Lung (tissue), 12 donors: ENCODE measurements around the gene TLR9. TPM values are rescaled to one million over a fixed set of nuclear protein-coding genes. Genes with fewer than 3 reads are reported as not detected.

Experiments
- ATAC-seq: fragments of 200-7000 bp; cut with Tn5 transposase; one replicate; pipeline ENCODE4 v1.9.1; 2020; ENCODE audit warnings: moderate number of reproducible peaks; ENCODE audit not compliant: insufficient read depth, low FRiP score
- DNase-seq, 3 donors: peaks; one replicate each; pipeline ENCODE4 v3.0.0-alpha.2; 2013 to 2017
- H3K27ac ChIP-seq, 2 donors: one replicate each; pipeline ENCODE4 v1.5.1; 2013; ENCODE audit warnings: mild to moderate bottlenecking in 2 of 2, moderate library complexity in 2 of 2, control low read depth in 1 of 2, inconsistent platforms in 1 of 2, low read depth in 1 of 2, low read length in 1 of 2
- H3K27me3 ChIP-seq, 3 donors: one replicate each; pipeline ENCODE4 v1.5.1; 2013; ENCODE audit warnings: low read length in 2 of 3; ENCODE audit not compliant: control insufficient read depth in 3 of 3, insufficient read depth in 3 of 3
- H3K36me3 ChIP-seq, 4 donors: one replicate each; pipeline ENCODE4 v1.5.1; 2013; ENCODE audit warnings: low read length in 4 of 4, mild to moderate bottlenecking in 1 of 4, moderate library complexity in 1 of 4; ENCODE audit not compliant: control insufficient read depth in 4 of 4, insufficient read depth in 4 of 4
- H3K4me1 ChIP-seq, 5 donors: one replicate each; pipeline ENCODE4 v1.5.1; 2013; ENCODE audit warnings: low read length in 5 of 5, mild to moderate bottlenecking in 2 of 5, moderate library complexity in 1 of 5; ENCODE audit not compliant: control insufficient read depth in 5 of 5, insufficient read depth in 5 of 5
- H3K4me3 ChIP-seq: one replicate; pipeline ENCODE4 v1.5.1; 2013; ENCODE audit warnings: mild to moderate bottlenecking, control low read depth, moderate library complexity
- H3K9ac ChIP-seq, 2 donors: one replicate each; pipeline ENCODE4 v1.5.1; 2013; ENCODE audit warnings: low read length in 2 of 2, control low read depth in 1 of 2; ENCODE audit not compliant: insufficient read depth in 1 of 2
- H3K9me3 ChIP-seq, 4 donors: one replicate each; pipeline ENCODE4 v1.5.1; 2013; ENCODE audit warnings: low read length in 3 of 4, mild to moderate bottlenecking in 1 of 4, moderate library complexity in 1 of 4; ENCODE audit not compliant: control insufficient read depth in 4 of 4, insufficient read depth in 3 of 4
- WGBS, 2 donors: extraction: QIAGEN DNeasy Blood & Tissue Kit; methylation state at CpG; one replicate each; pipeline ENCODE4 v1.1.7; 2013; 5-methylcytosine and 5-hydroxymethylcytosine counted together
- polyA plus RNA-seq, 2 donors: library from polyadenylated mRNA; stranded (reverse); fragments of 200-250 nt; gene quantifications; one replicate each; pipeline ENCODE4 v1.2.1, GENCODE V29; 2013
- total RNA-seq, 2 donors: library from RNA; depleted of rRNA in 1 of 2; stranded (reverse); fragments of >200 nt in 1 of 2; gene quantifications; one replicate each; pipeline ENCODE4 v1.2.1, GENCODE V29; 2014 to 2021
- TF ChIP-seq, protein P1 (sequence below): IDR thresholded peaks from 2 replicates; pipeline ENCODE4 v1.5.1; 2012; ENCODE audit warnings: mild to moderate bottlenecking; ENCODE audit errors: control extremely low read depth, extremely low read depth
- donor health status: control.
- donor health status: control.
- donor health status: Bipolar disorder and iron deficiency.
- donor health status: healthy.
- donor health status: DM: yes; HTN: yes; CAD: no.

The TLR9 gene
- total and polyA plus RNA-seq, 4 donors, result 0.20 to 1.1 (median 0.37) TPM

DNA sequence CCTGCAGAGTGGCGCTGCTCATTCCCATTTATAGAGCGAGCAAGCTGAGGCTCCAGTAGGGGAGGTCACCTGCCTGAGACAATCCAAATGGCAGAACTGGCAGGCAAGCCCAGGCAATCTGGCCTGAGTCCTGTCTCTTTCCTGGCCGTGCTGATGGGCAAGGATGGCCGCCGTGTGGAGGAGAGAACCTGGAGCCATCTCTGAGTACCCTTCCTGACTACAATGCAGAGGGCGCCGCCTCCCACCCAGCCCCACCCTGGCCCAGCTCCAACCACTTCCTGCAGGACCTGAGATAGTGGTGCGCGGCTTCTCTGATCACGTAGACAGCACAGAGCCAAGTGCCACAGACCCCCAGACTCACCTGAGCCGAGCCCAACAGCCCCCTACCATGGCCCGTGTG, 7.0 kb downstream of the TLR9 start:
- Histone ChIP-seq H3K4me3 (no peak overlapping the region), H3K9ac (peak overlapping the region; percentile 23 to 37), H3K9me3 (no peaks in the 10 kb centered on the region), H3K36me3 (peaks cover 6 to 19% (median 16%) of the 10 kb centered on the region in 4 donors), H3K27ac (peak overlapping the region; percentile 83 to 86), H3K4me1 (peaks cover 6 to 37% (median 24%) of the 10 kb centered on the region in 5 donors), H3K27me3 (no peaks in the 10 kb centered on the region)
- ATAC-seq (no peak), DNase-seq (no peak)
- 50 to 55% methylated on average over 12 of the region's 12 CpGs for WGBS, 2 donors
- TF ChIP-seq, protein P1, sequence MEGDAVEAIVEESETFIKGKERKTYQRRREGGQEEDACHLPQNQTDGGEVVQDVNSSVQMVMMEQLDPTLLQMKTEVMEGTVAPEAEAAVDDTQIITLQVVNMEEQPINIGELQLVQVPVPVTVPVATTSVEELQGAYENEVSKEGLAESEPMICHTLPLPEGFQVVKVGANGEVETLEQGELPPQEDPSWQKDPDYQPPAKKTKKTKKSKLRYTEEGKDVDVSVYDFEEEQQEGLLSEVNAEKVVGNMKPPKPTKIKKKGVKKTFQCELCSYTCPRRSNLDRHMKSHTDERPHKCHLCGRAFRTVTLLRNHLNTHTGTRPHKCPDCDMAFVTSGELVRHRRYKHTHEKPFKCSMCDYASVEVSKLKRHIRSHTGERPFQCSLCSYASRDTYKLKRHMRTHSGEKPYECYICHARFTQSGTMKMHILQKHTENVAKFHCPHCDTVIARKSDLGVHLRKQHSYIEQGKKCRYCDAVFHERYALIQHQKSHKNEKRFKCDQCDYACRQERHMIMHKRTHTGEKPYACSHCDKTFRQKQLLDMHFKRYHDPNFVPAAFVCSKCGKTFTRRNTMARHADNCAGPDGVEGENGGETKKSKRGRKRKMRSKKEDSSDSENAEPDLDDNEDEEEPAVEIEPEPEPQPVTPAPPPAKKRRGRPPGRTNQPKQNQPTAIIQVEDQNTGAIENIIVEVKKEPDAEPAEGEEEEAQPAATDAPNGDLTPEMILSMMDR, result no peak

GRCh38 chr3:52218026-52218425, 7.4 kb downstream of the TLR9 start:
- 63 to 67% methylated on average over 3 of the region's 3 CpGs for WGBS, 2 donors
- ATAC-seq (no peak), DNase-seq (no peak)
- TF ChIP-seq, protein P1, result no peak
- Histone ChIP-seq H3K9ac (peak overlapping the region in 1 of 2 donors; percentile 23), H3K9me3 (no peaks in the 10 kb centered on the region), H3K4me3 (no peak overlapping the region), H3K27ac (peak overlapping the region; percentile 83 to 86), H3K27me3 (no peaks in the 10 kb centered on the region), H3K4me1 (peaks cover 6 to 37% (median 24%) of the 10 kb centered on the region in 5 donors), H3K36me3 (peaks cover 8 to 21% (median 18%) of the 10 kb centered on the region in 4 donors)

- H3K9ac ChIP-seq, result peak overlapping the region in 1 of 2 donors; percentile 13
- H3K27ac ChIP-seq, result peak overlapping the region; percentile 83 to 92
Measured at GRCh38 chr3:52217409-52217805, 8.0 kb downstream of the TLR9 start.

More at GRCh38 chr3:52217409-52217805, 8.0 kb downstream of the TLR9 start:
- H3K9me3 ChIP-seq, result no peaks in the 10 kb centered on the region
- no peak overlapping the region for H3K4me3 ChIP-seq
- no peaks in the 10 kb centered on the region for H3K27me3 ChIP-seq
- TF ChIP-seq, protein P1, result no peak
- ATAC-seq, result no peak
- peaks cover 6 to 37% (median 24%) of the 10 kb centered on the region in 5 donors for H3K4me1 ChIP-seq
- H3K36me3 ChIP-seq, result peaks cover 10 to 25% (median 22%) of the 10 kb centered on the region in 4 donors
- WGBS, 2 donors, result 46 to 52% methylated on average over 10 of the region's 10 CpGs
- no peak for DNase-seq
